Liver (tissue), 9 donors: Measurements from ENCODE around the gene HOXD4. TPM values are rescaled to one million over a fixed set of nuclear protein-coding genes. Genes with fewer than 3 reads are reported as not detected.

Experiments used
- DNase-seq: peaks from one replicate; pipeline ENCODE4 v3.0.0-alpha.2; 2017; ENCODE audit warnings: low spot score
- H3K27ac ChIP-seq, 2 donors: one replicate each; pipeline ENCODE4 v1.7.0; 2013; ENCODE audit warnings: inconsistent platforms in 2 of 2, low read length in 2 of 2, control low read depth in 1 of 2, low read depth in 1 of 2, mild to moderate bottlenecking in 1 of 2
- H3K27me3 ChIP-seq, 4 donors: one replicate each; pipeline versions ENCODE4 v1.6.1 to v1.7.0; 2013; ENCODE audit warnings: low read length in 3 of 4, inconsistent platforms in 1 of 4, mild to moderate bottlenecking in 1 of 4, moderate library complexity in 1 of 4; ENCODE audit not compliant: control insufficient read depth in 4 of 4, insufficient read depth in 4 of 4
- H3K36me3 ChIP-seq, 4 donors: one replicate each; pipeline versions ENCODE4 v1.6.1 to v1.7.0; 2013; ENCODE audit warnings: low read length in 3 of 4, mild to moderate bottlenecking in 3 of 4, low read depth in 1 of 4, moderate library complexity in 1 of 4; ENCODE audit not compliant: control insufficient read depth in 4 of 4, insufficient read depth in 3 of 4
- H3K4me1 ChIP-seq, 4 donors: one replicate each; pipeline versions ENCODE4 v1.6.1 to v1.7.0; 2013; ENCODE audit warnings: low read length in 3 of 4, mild to moderate bottlenecking in 3 of 4, moderate library complexity in 1 of 4; ENCODE audit not compliant: control insufficient read depth in 4 of 4, insufficient read depth in 4 of 4
- H3K4me3 ChIP-seq, 3 donors: one replicate each; pipeline versions ENCODE4 v1.6.1 to v1.7.0; 2013; ENCODE audit warnings: low read length in 3 of 3, control low read depth in 1 of 3, low read depth in 1 of 3, mild to moderate bottlenecking in 1 of 3
- H3K9ac ChIP-seq, 2 donors: one replicate each; pipeline ENCODE4 v1.7.0; 2013; ENCODE audit warnings: low read length in 2 of 2, mild to moderate bottlenecking in 2 of 2, moderate library complexity in 2 of 2, control low read depth in 1 of 2, low read depth in 1 of 2
- H3K9me3 ChIP-seq, 4 donors: one replicate each; pipeline versions ENCODE4 v1.6.1 to v1.7.0; 2013; ENCODE audit warnings: low read length in 3 of 4; ENCODE audit not compliant: control insufficient read depth in 4 of 4
- ATF3 ChIP-seq: IDR thresholded peaks from 2 replicates; pipeline ENCODE4 v1.6.1; 2016; ENCODE audit warnings: antibody characterized with exemption
- CTCF ChIP-seq: fragments of 150-350 bp; IDR thresholded peaks from 2 replicates; pipeline ENCODE4 v1.5.1; 2017; ENCODE audit warnings: improper control_type of control experiment, low read depth, low read length; ENCODE audit not compliant: missing input control
- FOXA1 ChIP-seq: IDR thresholded peaks from 2 replicates; pipeline ENCODE4 v1.6.1; 2016; ENCODE audit warnings: antibody characterized with exemption
- FOXA2 ChIP-seq: IDR thresholded peaks from 2 replicates; pipeline ENCODE4 v1.6.1; 2016; ENCODE audit warnings: antibody characterized with exemption
- GABPA ChIP-seq, 2 donors: IDR thresholded peaks in 1 of 2; conservative IDR thresholded peaks in 1 of 2; 2 replicates each; pipeline ENCODE4 v1.6.1; 2016; ENCODE audit warnings: antibody characterized with exemption in 2 of 2, mild to moderate bottlenecking in 1 of 2, moderate library complexity in 1 of 2
- HNF4A ChIP-seq, 2 donors: conservative IDR thresholded peaks; 2 replicates each; pipeline ENCODE4 v1.6.1; 2016; ENCODE audit warnings: antibody characterized with exemption in 2 of 2, mild to moderate bottlenecking in 2 of 2
- HNF4G ChIP-seq: IDR thresholded peaks from 2 replicates; pipeline ENCODE4 v1.6.1; 2016; ENCODE audit warnings: antibody characterized with exemption
- JUND ChIP-seq, 2 donors: IDR thresholded peaks; 2 replicates each; pipeline ENCODE4 v1.6.1; 2016; ENCODE audit warnings: antibody characterized with exemption in 2 of 2
- MAX ChIP-seq: IDR thresholded peaks from 2 replicates; pipeline ENCODE4 v1.6.1; 2016; ENCODE audit warnings: antibody characterized with exemption
- NR2F2 ChIP-seq: IDR thresholded peaks from 2 replicates; pipeline ENCODE4 v1.6.1; 2016; ENCODE audit warnings: antibody characterized with exemption
- RAD21 ChIP-seq, 2 donors: IDR thresholded peaks; 2 replicates each; pipeline ENCODE4 v1.6.1; 2016; ENCODE audit warnings: antibody characterized with exemption in 2 of 2, mild to moderate bottlenecking in 2 of 2
- RXRA ChIP-seq, 2 donors: IDR thresholded peaks; 2 replicates each; pipeline ENCODE4 v1.6.1; 2017 to 2018; ENCODE audit warnings: antibody characterized with exemption in 2 of 2, mild to moderate bottlenecking in 1 of 2
- SP1 ChIP-seq: IDR thresholded peaks from 2 replicates; pipeline ENCODE4 v1.6.1; 2018; ENCODE audit warnings: antibody characterized with exemption, mild to moderate bottlenecking
- TAF1 ChIP-seq: conservative IDR thresholded peaks from 2 replicates; pipeline ENCODE4 v1.6.1; 2016; ENCODE audit warnings: antibody characterized with exemption, mild to moderate bottlenecking
- YY1 ChIP-seq: IDR thresholded peaks from 2 replicates; pipeline ENCODE4 v1.6.1; 2016; ENCODE audit warnings: antibody characterized with exemption, mild to moderate bottlenecking
- ZBTB33 ChIP-seq: IDR thresholded peaks from 2 replicates; pipeline ENCODE4 v1.6.1; 2016; ENCODE audit warnings: antibody characterized with exemption
- WGBS: extraction: QIAGEN DNeasy Blood & Tissue Kit; methylation state at CpG from one replicate; pipeline ENCODE4 v1.1.7; 2013; 5-methylcytosine and 5-hydroxymethylcytosine counted together
- polyA plus RNA-seq, 2 donors: library from polyadenylated mRNA; stranded (reverse) in 1 of 2; unstranded in 1 of 2; fragments of 200-250 nt in 1 of 2; fragments of >200 nt in 1 of 2; fragmentation: Nextera tagmentation in 1 of 2; extraction: Ambion mirVana in 1 of 2; gene quantifications; one replicate each; pipeline versions ENCODE4 v1.2.1 to v1.2.3, GENCODE V29; 2013 to 2015
- total RNA-seq, 2 donors: library from RNA; depleted of rRNA; stranded (reverse); fragments of >200 nt; gene quantifications; one replicate each; pipeline ENCODE4 v1.2.3, GENCODE V29; 2014
- donor health status: healthy.
- donor health status: healthy.
- donor health status: healthy.
- donor health status: healthy.
- donor health status: healthy.

The HOXD4 gene
- total and polyA plus RNA-seq, 4 donors = not detected

- TF ChIP-seq YY1 (no peak), GABPA (IDR thresholded peaks at IDR 0.05 in 1 of 2, conservative IDR thresholded peaks at IDR 0.05 in 1 of 2) (no peak), HNF4A (conservative IDR thresholded peaks at IDR 0.05) (no peak), HNF4G (no peak), JUND (IDR thresholded peaks at IDR 0.05) (no peak), NR2F2 (no peak), FOXA1 (no peak), FOXA2 (no peak)
These were observed 19.5 kb upstream of the HOXD4 start (continued) for GRCh38 chr2:176131848-176132158.

GRCh38 chr2:176132205-176133171 is 18.9 kb upstream of the HOXD4 start:
- DNase-seq = no peak
- no peaks in the 10 kb centered on the region for H3K36me3 ChIP-seq
- TF ChIP-seq HNF4G = no peak
- no peak for TF ChIP-seq GABPA (IDR thresholded peaks at IDR 0.05 in 1 of 2, conservative IDR thresholded peaks at IDR 0.05 in 1 of 2)
- no peak for TF ChIP-seq ZBTB33
- TF ChIP-seq FOXA1 = no peak
- no peak for TF ChIP-seq SP1
- TF ChIP-seq TAF1 = no peak
- TF ChIP-seq JUND (IDR thresholded peaks at IDR 0.05) = no peak
- no peak for TF ChIP-seq FOXA2
- no peak for TF ChIP-seq RXRA (IDR thresholded peaks at IDR 0.05)
- WGBS = 14% methylated on average over 33 of the region's 33 CpGs
- H3K9ac ChIP-seq = no peak overlapping the region
- peaks cover 4 to 22% (median 12%) of the 10 kb centered on the region in 4 donors for H3K4me1 ChIP-seq
- no peak overlapping the region for H3K27ac ChIP-seq
- peaks cover 11 to 60% (median 23%) of the 10 kb centered on the region in 4 donors for H3K27me3 ChIP-seq
- peaks cover 0 to 11% (median 0%) of the 10 kb centered on the region in 4 donors for H3K9me3 ChIP-seq
- H3K4me3 ChIP-seq = peak overlapping the region in 1 of 3 donors; percentile 13

GRCh38 chr2:176133389-176133788 is 18.0 kb upstream of the HOXD4 start:
- no peaks in the 10 kb centered on the region for H3K36me3 ChIP-seq
- no peak overlapping the region for H3K9ac ChIP-seq
- no peak overlapping the region for H3K27ac ChIP-seq
- peaks cover 10 to 62% (median 20%) of the 10 kb centered on the region in 4 donors for H3K27me3 ChIP-seq
- DNase-seq = no peak
- H3K9me3 ChIP-seq = peaks cover 0 to 11% (median 0%) of the 10 kb centered on the region in 4 donors
- no peak overlapping the region for H3K4me3 ChIP-seq
- no peak for TF ChIP-seq JUND (IDR thresholded peaks at IDR 0.05)
- TF ChIP-seq FOXA1 = no peak
- no peak for TF ChIP-seq CTCF
- TF ChIP-seq HNF4G = no peak
- TF ChIP-seq ATF3 = no peak
- TF ChIP-seq YY1 = no peak
- no peak for TF ChIP-seq MAX
- TF ChIP-seq SP1 = no peak
- TF ChIP-seq RAD21 (IDR thresholded peaks at IDR 0.05) = no peak
- no peak for TF ChIP-seq FOXA2
- no peak for TF ChIP-seq GABPA (IDR thresholded peaks at IDR 0.05 in 1 of 2, conservative IDR thresholded peaks at IDR 0.05 in 1 of 2)
- no peak for TF ChIP-seq TAF1
- no peak for TF ChIP-seq NR2F2
- TF ChIP-seq HNF4A (conservative IDR thresholded peaks at IDR 0.05) = no peak
- TF ChIP-seq RXRA (IDR thresholded peaks at IDR 0.05) = no peak
- no peak for TF ChIP-seq ZBTB33
- peaks cover 4 to 22% (median 12%) of the 10 kb centered on the region in 4 donors for H3K4me1 ChIP-seq
